GM19455 (cell line): Measurements from ENCODE around the gene HDAC2.
"Not testable (repeated sequence)": the region's sequence is repeated elsewhere in the genome, so short reads cannot be mapped to it uniquely, and the experiment has no call there.

Source experiments
- ATAC-seq: cut with Tn5 transposase; IDR thresholded peaks from one replicate; pipeline ENCODE4 v1.9.1; 2021; ENCODE audit not compliant: unreplicated experiment

HDAC2 gene

DNA sequence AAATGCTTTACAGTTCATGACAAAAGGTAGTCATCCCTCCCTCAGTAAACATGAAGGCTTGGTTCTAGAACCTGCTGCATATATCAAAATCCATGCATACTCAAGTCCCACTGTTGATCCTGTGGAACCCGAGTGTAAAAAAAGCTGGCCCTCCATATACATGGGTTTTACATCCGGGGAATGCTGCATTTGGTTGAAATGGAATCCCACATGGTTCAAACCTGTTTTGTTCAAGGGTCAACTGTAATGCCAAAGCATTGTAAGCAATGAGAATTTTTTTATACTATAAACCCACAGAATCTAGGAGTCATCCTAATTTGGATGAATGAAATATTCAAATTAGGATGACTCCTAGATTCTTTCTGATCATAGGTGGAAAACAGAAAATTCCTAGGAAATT lies 5.9 kb upstream of the HDAC2 start:
- ATAC-seq, result no peak

DNA sequence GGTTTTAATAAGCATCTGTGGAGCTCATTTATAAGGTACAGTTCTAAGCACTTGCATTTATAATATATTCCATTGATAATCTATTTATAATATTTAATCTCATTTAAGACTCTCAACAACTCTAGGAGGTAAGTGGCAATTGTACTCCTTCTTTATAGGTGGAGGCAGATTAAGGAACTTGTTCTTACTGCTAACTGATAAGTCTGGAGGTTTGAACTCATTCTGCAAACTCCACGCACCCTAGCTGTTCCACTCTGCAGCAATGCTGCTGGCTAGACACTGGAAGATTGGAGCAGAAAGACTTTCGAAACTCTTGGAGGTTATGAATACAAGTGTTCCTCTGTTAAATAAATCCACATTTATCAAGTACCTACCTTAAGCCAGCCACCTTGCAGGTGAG lies 793 bp upstream of the HDAC2 start:
- no peak for ATAC-seq

DNA sequence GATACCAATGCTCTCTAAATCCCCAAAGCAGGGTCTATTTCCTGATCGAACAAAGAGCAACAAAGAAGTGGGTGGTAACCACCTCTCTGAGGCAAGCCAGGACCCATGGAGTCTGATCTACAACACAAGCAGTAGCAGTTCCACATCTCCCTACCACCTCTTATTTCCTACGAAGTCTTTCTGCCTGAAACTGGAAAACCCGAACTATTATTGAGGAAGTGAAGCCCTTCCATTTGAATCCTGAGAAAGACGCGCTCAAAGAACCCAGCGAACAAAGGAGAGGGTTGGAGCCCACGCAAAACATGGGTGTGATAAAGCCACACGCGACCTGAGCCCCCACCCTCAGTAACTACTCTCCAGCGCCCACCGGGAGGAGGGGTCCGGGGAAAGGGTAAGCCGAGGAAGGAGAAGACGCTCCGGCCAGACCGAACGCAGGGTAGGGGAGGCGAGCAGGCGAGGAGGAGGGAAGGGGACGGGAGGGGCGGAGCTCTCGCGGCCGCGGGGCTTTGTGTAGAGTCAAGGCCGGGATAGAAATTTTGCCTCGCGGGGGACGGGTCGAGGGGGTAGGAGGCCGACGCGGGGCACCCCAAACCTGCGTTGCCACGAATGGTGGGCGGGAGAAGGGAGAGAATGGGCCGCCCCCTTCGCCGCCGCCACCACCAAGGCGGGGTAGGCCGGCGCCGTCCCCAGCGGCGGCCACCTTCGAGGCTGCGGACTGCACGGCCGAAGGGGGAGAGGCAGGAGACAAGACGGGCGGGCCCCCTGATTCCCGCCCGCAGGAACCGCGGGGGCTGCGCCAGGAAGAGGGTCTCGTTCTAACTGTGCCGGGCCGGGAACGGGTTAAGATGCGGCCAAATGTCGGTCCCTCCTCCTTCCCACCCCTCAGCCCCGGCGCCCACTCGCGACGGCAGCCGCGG lies 802 bp downstream of the HDAC2 start:
- ATAC-seq, result peak; percentile 46

DNA sequence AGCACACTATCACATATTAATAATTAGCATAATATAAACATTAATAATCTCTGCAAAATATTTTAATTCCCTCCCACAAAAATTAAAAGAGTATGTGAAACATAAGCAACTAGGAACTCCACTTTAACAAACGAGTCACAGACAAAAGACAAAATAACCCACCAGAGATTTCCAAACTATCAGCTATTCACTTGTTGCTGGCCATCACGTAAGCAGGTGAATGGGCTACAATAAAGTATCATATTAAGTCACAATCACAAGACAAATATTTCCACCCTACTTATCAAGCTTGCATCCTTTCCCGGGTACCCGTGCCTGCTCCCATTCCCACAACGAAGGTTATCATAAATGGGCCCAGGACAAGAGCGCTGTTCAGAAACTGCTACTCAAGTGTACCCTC lies 2.5 kb downstream of the HDAC2 start:
- ATAC-seq, result no peak

DNA sequence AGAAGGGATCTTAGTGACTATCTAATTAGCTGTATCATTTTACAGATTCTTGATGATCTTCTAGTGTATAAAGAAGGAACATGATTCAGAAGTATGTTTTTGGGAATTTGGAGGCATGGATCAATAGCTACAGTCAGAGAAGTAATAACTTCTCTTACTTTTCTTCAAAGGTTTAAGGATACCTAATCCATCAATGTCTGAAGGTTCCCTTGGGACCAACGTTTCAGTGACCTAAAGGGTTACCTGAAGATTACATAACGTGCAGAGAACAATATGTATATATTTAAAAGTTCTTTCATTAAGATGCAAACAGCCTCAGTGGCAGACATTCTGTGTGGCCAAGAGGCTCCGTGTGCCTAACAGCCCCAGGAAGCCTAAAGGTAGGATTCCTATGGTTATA lies 3.2 kb downstream of the HDAC2 start:
- no peak for ATAC-seq

DNA sequence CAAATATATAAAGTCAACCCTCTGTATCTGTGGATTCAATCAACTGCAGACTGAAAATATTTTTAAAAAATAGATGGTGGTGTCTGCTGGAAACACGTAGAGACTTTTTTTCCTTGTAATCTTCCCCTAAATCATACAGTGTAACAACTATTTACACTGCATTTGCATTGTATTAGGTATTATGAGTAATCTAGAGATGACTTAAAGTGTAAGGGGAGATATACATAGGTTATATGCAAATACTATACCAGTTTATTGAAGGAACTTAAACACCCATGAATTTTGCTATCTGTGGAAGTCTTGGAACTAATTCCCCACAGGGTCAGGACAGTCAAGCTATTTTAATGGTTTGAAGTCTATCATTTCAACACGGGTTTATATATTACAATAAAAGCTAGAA lies 10.2 kb downstream of the HDAC2 start:
- ATAC-seq, result no peak

DNA sequence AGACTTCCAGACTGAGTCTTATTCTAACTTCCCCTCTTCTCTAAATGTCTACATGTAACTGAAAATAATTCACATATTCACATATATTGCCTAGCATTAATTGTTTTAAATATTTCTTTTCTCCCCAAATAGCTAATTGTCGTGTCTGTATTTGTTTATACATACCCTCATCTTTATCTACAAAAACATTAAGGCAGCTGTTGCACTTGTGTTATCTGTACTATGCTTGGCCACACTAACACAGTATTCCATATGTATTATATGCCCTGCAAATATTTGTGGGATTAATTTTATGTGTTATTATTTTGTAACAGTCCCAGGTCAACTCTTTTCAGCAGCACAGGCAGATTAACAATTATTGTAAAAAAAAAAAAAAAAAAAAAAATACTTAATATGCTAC lies 11.7 kb downstream of the HDAC2 start:
- ATAC-seq, result no peak

DNA sequence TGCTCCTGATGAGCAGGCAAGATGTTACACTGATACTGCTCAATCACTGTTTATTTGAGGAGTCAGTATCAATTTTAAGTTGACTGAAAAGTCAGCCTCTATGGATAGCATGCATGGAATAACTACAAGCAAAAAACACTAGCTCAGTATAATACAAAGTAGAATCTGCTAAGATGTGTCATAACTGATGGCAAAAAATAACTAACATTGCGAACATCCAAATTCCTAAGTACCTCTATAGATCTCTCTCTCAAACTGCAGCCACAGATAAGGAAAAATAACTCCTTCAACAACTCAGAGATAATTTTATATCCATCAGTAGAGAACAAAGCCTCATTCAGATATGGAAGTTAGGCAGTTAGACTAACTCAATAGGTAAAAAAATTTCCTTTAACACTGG lies 16.3 kb downstream of the HDAC2 start:
- no peak for ATAC-seq

DNA sequence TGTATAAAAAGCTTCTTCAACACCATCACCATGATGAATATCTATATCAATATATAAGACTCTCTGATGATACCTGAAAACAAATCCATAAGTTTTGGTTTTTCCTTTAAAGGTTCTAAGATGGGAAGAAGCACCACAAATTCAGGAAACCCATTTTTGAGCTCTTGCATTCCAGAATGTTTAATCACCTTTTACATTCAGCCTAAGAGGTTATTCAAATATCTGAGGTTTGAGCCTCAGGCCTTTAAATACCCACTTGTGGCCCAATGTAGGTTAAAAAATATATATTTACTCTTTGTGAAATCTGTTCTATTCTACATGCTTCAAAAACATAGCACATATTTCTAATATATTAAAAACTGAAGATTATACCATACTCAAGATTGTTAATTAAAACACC lies 17.6 kb downstream of the HDAC2 start:
- ATAC-seq, result no peak

DNA sequence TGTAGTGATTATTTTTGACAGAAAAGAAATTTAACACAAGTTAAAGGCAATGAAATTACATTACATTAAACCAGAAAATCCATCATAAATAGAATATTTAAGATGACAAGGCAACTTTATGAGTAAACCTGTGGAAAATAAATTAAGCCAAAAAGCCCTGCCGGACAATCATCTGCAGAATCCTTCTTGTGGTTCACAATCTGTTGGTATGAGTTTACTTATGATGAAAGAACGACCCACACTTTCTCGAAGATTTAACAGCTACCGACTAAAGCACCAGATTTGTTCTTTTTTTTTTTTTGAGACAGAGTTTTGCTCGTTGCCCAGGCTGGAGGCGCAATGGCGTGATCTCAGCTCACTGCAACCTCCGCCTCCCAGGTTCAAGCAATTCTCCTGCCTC lies 21.4 kb downstream of the HDAC2 start:
- no peak for ATAC-seq

DNA sequence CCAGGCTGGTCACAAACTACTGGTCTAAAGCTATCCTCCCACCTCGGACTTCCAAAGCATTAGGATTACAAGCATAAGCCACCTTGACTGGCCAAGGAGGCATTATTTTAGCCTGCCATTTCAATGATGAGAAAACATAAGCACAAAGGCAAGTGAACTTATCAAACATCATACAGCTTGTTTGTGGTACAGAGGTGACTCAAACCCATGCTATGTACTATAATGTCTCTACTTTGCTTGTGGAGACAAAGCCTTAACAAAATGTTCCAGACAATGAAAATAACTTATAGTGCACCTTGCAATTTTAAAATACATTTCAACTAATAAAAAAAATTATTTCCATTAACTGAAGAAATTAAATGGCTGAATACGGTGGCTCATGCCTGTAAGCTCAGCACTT lies 26.2 kb downstream of the HDAC2 start:
- ATAC-seq, result no peak

DNA sequence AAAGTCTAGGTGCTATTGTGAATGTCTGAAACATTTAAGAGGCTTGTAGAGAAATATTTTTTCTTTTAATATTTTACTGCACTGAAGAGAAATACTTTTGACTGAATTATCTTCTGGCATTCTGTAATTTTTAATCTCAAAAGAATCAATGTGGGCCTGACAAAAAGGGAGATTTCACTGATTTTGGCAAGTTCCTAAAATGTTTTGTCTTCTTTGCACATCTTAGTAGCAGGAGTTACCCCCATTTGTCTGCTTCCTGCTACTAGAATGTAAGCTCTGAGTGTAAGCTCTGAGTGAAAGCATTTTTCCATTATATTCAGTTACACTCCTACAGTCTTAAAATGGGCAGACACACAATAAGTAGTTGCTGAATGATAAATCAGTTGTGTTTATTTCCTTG lies 31.1 kb downstream of the HDAC2 start:
- no peak for ATAC-seq

DNA sequence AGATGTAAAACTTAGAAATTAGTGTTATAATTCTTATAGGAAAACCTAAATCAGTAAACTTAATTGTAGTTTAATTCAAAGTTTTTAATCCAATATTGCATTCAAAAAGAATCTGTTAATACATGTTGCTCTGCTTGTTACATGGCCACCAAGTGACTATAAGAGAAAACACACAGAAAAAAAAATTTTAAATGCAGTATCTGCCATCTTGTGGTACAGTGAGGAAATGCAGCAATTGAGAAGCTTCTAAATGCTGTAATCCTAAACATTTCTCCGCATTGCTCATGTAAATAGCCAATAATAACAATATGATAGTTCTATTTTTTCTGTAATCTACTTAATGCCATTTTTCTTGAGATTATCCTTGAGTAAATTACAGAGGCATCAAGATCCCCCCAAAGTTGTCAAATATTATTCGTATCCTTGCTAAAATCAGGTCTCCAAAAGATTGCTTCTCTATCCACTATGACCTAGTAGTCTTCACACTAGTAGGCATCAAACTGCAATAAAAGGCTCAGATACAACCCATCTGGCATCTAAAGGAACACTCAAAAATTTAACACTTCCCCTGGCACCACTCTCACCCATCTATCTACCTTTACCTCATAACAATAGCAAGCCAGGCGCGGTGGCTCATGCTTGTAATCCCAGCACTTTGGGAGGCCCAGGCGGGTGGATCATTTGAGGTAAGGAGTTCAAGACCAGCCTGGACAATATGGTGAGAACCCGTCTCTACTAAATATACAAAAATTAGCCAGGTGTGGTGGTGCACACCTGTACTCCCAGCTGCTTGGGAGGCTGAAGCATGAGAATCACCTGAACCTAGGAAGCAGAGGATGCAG lies 34.6 kb downstream of the HDAC2 start:
- ATAC-seq, result peak; percentile 94

DNA sequence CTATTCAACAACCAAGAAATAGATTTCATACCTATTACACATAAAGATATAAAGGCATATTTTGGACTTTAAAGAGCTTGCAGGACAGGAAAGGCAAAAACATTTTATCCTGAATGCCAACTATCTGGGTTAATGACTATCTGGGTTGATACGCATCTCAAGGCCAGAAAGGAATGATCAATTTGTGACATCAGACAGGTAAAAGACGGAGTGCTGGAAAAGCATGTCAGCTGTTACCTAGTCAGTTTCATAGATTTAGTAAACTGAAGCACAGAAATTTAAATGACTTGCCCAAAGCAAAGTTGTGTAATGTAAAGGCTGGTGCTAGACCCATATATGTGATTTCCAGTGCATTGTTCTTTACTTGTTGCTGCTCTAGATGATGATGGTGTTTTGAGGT lies 36.8 kb downstream of the HDAC2 start:
- ATAC-seq, result no peak

DNA sequence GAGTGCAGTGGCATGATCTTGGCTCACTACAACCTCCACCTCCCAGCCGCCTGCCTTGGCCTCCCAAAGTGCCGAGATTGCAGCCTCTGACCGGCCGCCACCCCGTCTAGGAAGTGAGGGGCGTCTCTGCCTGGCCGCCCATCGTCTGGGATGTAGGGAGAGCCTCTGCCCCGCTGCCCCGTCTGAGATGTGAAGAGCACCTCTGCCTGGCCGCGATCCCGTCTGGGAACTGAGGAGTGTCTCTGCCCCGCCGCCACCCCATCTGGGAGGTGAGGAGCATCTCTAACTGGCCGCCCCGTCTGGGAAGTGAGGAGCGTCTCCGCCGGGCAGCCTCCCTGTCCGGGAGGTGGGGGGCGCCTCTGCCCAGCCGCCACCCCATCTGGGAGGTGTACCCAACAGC lies 39.0 kb downstream of the HDAC2 start:
- not testable (repeated sequence) for ATAC-seq

DNA sequence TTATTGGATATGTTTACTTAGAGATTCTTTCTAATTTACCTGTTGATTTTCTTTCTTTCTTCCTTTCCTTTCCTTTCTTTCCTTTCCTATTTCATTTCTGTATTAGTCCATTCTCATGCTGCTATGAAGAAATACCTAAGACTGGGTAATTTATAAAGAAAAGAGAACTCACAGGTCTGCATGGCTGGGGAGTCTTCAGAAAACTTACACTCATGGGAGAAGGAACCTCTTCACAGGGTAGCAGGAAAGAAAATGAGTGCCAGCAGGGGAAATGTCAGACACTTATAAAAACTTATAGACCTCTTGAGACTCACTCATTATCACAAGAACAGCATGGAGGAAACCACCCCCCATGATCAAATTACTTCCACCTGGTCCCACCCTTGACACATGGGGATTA lies 40.8 kb downstream of the HDAC2 start:
- ATAC-seq, result no peak

DNA sequence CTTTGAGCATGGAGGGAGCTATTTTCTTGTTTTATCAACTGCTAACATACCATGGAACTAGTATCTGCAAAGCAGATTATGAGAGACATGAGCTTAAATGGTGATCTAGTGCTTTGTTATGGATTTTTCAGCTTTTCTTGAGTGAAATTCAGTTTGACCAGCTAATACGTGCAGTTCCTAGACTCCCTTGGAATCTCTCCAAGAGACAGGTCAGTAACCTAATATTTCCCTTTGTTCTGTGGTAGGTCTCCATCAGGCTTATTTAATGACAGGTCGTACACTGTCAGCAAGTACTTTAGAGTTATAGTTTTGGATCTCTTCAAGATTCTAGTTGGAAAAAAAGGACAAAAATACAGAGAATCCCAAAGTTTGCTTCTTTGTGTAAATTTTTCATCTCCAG lies 43.9 kb downstream of the HDAC2 start:
- ATAC-seq, result no peak

DNA sequence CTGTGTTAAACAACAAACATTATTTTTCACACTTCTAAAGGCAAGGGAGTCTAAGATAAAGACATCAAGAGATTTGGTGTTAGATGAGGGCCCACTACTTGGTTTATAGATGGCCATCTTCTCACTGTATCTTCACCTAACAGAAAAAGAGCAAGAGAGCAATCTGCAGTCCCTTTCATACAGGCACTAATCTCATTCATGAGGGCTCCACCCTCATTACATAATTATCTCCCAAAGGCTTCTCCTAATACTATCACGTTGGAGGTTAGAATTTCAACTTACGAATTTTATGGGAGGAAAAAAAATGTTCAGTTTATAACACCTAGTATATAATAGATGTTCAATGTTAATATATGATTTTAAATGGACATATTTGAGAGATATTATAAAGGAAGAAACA lies 45.6 kb downstream of the HDAC2 start:
- ATAC-seq, result no peak

DNA sequence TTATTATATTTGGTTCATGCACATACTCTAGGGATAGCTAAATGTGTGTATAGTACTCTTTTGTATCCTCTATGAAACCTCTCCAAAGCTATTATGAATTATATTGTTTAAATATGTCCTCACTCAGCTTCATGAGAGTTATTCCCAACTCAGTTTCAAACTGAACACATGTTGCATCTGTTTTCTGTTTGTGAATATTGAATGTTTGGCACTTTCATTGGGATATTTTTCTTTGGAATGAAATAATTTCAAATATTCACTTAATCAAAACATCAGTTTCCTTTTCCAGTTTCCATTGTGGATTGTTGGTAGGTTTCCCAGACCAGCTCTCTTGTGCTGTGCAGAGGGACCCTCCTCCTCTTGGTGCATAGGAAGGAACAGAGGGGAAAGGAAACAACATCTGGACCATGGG lies 46.6 kb downstream of the HDAC2 start:
- ATAC-seq, result no peak

DNA sequence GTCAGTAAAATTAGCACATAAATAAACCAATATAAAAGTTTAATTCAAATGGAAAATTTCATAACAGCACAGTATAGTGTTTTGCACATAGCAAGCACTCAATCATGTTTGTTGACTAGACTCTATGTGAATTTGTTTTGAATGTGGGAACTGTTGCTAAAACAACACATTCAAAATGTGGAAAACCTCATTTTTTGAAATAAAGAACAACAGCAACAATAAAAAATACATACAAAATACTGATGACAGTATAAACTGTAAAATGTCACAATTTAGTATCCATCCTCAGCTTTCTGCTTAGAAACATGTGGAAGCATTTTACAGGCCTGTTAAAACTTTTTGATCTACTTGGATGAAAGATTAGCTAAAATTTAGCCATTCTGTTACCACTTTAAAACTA lies 47.4 kb downstream of the HDAC2 start:
- no peak for ATAC-seq

DNA sequence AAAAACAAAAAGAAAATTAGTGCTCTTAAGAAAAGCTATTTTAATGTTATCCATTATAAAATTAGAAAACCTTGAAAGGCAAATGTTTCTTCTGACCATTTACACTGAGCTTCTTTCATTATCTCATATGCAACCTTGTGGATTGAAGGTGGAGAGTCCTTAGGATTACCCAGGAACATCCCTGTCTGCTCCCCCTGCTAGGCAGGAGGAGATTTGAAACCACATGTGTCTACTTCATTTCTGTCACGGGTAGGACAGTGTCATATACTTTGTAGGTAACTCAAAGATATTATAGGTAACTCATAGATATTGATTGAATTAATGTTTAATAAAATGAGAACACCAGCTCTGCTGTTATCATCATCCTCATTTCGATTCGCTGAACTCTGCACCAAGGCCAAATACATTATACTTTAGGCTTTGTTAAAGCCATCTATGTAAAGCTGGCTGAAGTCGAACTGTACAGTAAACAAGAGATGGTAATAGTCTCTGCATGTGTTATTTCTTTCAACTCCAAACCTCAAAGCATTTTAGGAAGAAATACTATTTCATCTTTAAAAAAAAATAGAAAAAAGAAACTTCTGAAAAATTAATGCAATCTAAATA lies 49.5 kb downstream of the HDAC2 start:
- peak; percentile 16 for ATAC-seq
